ENCODE results near the gene HLA-DQA2.
"Not testable (repeated sequence)": the region's sequence is repeated elsewhere in the genome, so short reads cannot be mapped to it uniquely, and the experiment has no call there.

The HLA-DQA2 gene

GRCh38 chr6:32782923-32783322 is 41.7 kb downstream of the HLA-DQA2 start:
- DNase-seq, result not testable (repeated sequence)

DNA sequence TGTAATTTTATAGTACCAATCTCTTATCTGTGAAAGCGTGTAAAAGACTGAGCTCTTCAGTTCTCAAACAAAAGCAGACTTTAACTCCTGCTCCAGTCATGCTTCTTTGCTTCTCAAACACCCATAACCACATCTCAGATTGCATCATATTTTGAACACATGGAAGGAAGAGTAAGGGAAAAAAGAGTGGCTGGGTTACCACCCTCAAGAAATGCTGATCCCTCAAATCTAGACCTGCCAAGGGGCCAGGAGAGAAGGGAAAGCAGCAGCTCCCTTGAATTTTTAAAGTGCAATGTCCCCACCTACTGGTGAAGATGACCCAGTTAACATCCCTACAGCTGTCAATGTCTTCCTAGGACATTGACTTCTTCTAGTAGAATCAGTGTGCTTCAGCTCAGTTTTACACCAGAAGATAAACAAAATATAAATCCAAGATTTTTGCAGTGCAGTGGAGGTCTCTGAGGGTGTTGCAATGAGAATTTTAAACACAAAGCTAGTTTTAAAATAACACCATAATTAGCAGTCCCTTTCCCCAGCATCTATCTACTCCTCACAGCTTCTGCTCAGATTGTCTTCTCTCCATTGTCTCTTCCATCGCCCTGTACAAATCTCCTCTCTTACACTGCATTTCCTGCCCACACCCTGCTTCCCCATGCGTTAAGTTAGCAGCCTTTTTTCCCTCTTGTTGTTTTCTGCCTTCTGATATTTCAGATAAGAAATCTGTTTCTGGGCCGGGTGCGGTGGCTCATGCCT is 44.8 kb downstream of the HLA-DQA2 start:
- DNase-seq, result peak; percentile 42

GRCh38 chr6:32790306-32790705 is 49.1 kb downstream of the HLA-DQA2 start:
- no peak for DNase-seq

- no peak for DNase-seq
These were observed 51.8 kb downstream of the HLA-DQA2 start for GRCh38 chr6:32792901-32793435.

DNA sequence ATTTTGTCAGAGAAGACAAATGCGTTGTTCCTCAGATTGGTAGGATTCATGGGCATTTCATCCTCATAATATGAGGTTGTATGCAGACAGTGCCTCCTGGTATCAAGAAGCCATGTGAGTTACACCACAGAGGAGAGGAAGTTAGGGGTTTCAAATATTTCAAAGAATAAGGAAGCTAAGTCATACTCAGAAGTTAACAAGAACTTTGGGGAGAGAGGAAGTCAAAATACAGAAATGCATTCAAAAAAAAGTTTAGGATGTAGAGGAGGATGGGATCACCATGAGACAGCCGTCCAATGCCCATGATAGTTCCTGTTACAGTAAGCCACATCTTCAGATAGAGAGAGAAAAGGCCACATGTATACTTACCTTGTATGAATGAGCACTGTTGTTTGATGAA is 53.3 kb downstream of the HLA-DQA2 start:
- no peak for DNase-seq
